GM12878 (cell line): ENCODE results near the gene ZER1. TPM values are rescaled to one million over a fixed set of nuclear protein-coding genes. Genes with fewer than 3 reads are reported as not detected.

ENCODE experiments used
- ATAC-seq: fragments of 200-7000 bp; cut with Tn5 transposase; 3 replicates; pipeline ENCODE4 v1.9.1; 2020; ENCODE audit warnings: mild to moderate bottlenecking, moderate library complexity
- BruUV-seq: library from RNA; stranded (reverse); fragments of 400-500 nt; replicated peaks from 2 replicates; lab custom pipeline; 2021; lab: Mats Ljungman, UMichigan
- CTCF ChIA-PET: fragments of 300-600 bp; sonication (Branson Sonifier 250); formaldehyde crosslinking; extraction: SDS; loops from one replicate; lab custom pipeline; 2021; ENCODE audit warnings: inconsistent platforms; lab: Yijun Ruan, JAX
- POLR2A ChIA-PET: fragments of 350-600 bp; formaldehyde crosslinking; extraction: SDS; loops from one replicate; lab custom pipeline; 2021; ENCODE audit warnings: inconsistent platforms; lab: Charles Lee
- RAD21 ChIA-PET: fragments of 300-600 bp; sonication (Branson Sonifier 250); formaldehyde crosslinking; loops from one replicate; lab custom pipeline; 2023; ENCODE audit warnings: antibody characterized with exemption; ENCODE audit not compliant: unreplicated experiment; lab: Charles Lee
- SMC1A ChIA-PET: fragments of 300-600 bp; sonication (Branson Sonifier 250); formaldehyde crosslinking; loops from one replicate; lab custom pipeline; 2023; ENCODE audit not compliant: unreplicated experiment, uncharacterized antibody; lab: Charles Lee
- DNase-seq: peaks from one replicate; pipeline ENCODE4 v3.0.0-alpha.2; 2011; ENCODE audit warnings: low read depth, low spot score
- FAIRE-seq: peaks from 3 replicates; lab custom pipeline; 2011; peaks lifted over from hg19 to GRCh38; lab: Jason Lieb, UNC
- H2AFZ ChIP-seq: 2 replicates; pipeline ENCODE4 v1.6.0; 2011; ENCODE audit warnings: low read depth, low read length, control low read depth; ENCODE audit not compliant: control insufficient read depth
- H3K27ac ChIP-seq: 2 replicates; pipeline ENCODE4 v1.5.1; 2011; ENCODE audit warnings: control low read depth; ENCODE audit not compliant: control insufficient read depth, insufficient read depth
- H3K27me3 ChIP-seq, 2 experiments: replicated peaks in 1 of 2; 2 replicates each; pipeline versions ENCODE4 v1.6.0 to v1.6.1; 2011; ENCODE audit warnings: low read length in 1 of 2; ENCODE audit not compliant: control insufficient read depth in 2 of 2, insufficient read depth in 2 of 2
- H3K36me3 ChIP-seq, 2 experiments: 2 replicates each; pipeline ENCODE4 v1.5.1; 2011; ENCODE audit warnings: low read length in 1 of 2; ENCODE audit not compliant: control insufficient read depth in 2 of 2, insufficient read depth in 2 of 2
- H3K4me1 ChIP-seq: 2 replicates; pipeline ENCODE4 v1.6.1; 2011; ENCODE audit warnings: mild to moderate bottlenecking, low read length, moderate library complexity, mixed read lengths; ENCODE audit not compliant: control insufficient read depth, insufficient read depth
- H3K4me2 ChIP-seq: 2 replicates; pipeline ENCODE4 v1.6.0; 2011; ENCODE audit warnings: control low read depth; ENCODE audit not compliant: control insufficient read depth, insufficient read depth
- H3K4me3 ChIP-seq: fragments of 200-600 bp; sonication (generic); 2 replicates; pipeline ENCODE4 v1.5.1; 2016
- H3K79me2 ChIP-seq: 2 replicates; pipeline ENCODE4 v1.6.0; 2011; ENCODE audit warnings: low read length; ENCODE audit not compliant: control insufficient read depth, insufficient read depth
- H3K9ac ChIP-seq: 2 replicates; pipeline ENCODE4 v1.8.0; 2011; ENCODE audit warnings: low read length, control low read depth, mixed read lengths; ENCODE audit not compliant: control insufficient read depth, insufficient read depth
- H3K9me3 ChIP-seq: replicated peaks from 3 replicates; pipeline ENCODE4 v1.5.1; 2011; ENCODE audit warnings: mild to moderate bottlenecking, low read length; ENCODE audit not compliant: control insufficient read depth, insufficient read depth
- H4K20me1 ChIP-seq: 2 replicates; pipeline ENCODE4 v1.6.0; 2011; ENCODE audit not compliant: control insufficient read depth, insufficient read depth
- BHLHE40 ChIP-seq, 2 experiments: fragments of 450-650 bp in 1 of 2; IDR thresholded peaks; 2 replicates each; pipeline ENCODE4 v1.6.1; 2011 to 2017; ENCODE audit warnings: low read depth in 2 of 2, borderline replicate concordance in 1 of 2, improper control_type of control experiment in 1 of 2, low read length in 1 of 2, mild to moderate bottlenecking in 1 of 2
- CHD2 ChIP-seq: IDR thresholded peaks from 2 replicates; pipeline ENCODE4 v1.6.1; 2011; ENCODE audit warnings: low read depth, low read length, improper control_type of control experiment, borderline replicate concordance
- CREM ChIP-seq: IDR thresholded peaks from 2 replicates; pipeline ENCODE4 v1.6.1; 2014; ENCODE audit warnings: antibody characterized with exemption, low read depth
- IKZF1 ChIP-seq: fragments of 450-650 bp; conservative IDR thresholded peaks from 2 replicates; pipeline ENCODE4 v1.6.1; 2017; ENCODE audit warnings: antibody characterized with exemption, mild to moderate bottlenecking
- LARP7 ChIP-seq: fragments of 450-650 bp; IDR thresholded peaks from 2 replicates; pipeline ENCODE4 v1.6.1; 2017; ENCODE audit warnings: mild to moderate bottlenecking
- NKRF ChIP-seq: fragments of 450-650 bp; conservative IDR thresholded peaks from 2 replicates; pipeline ENCODE4 v1.6.1; 2017; ENCODE audit warnings: mild to moderate bottlenecking, moderate library complexity
- NRF1 ChIP-seq: conservative IDR thresholded peaks from 2 replicates; pipeline ENCODE4 v1.6.1; 2011; ENCODE audit warnings: mild to moderate bottlenecking, low read depth, low read length, improper control_type of control experiment
- POLR2AphosphoS5 ChIP-seq: IDR thresholded peaks from 2 replicates; pipeline ENCODE4 v1.6.1; 2011; ENCODE audit warnings: mild to moderate bottlenecking, low read length, inconsistent platforms
- SKIL ChIP-seq: fragments of 450-650 bp; IDR thresholded peaks from 2 replicates; pipeline ENCODE4 v1.6.1; 2017; ENCODE audit warnings: mild to moderate bottlenecking, low read depth, inconsistent platforms; ENCODE audit not compliant: poor library complexity, severe bottlenecking
- SMARCA5 ChIP-seq: fragments of 450-650 bp; IDR thresholded peaks from 2 replicates; pipeline ENCODE4 v1.6.1; 2017; ENCODE audit warnings: mild to moderate bottlenecking
- SREBF1 ChIP-seq: IDR thresholded peaks from 2 replicates; pipeline ENCODE4 v1.6.1; 2012; ENCODE audit warnings: mild to moderate bottlenecking, low read length
- YY1 ChIP-seq: IDR thresholded peaks from 2 replicates; pipeline ENCODE4 v1.6.1; 2011; ENCODE audit warnings: low read depth, mild to moderate bottlenecking, low read length
- ZNF592 ChIP-seq: fragments of 450-650 bp; IDR thresholded peaks from 2 replicates; pipeline ENCODE4 v1.6.1; 2017; ENCODE audit warnings: mild to moderate bottlenecking, moderate library complexity
- WGBS: methylation state at CpG from one replicate; pipeline ENCODE4 v1.1.6; 2016; ENCODE audit warnings: low lambda C conversion rate; ENCODE audit not compliant: insufficient replicate concordance, insufficient coverage; ENCODE audit errors: missing lambda C conversion rate; 5-methylcytosine and 5-hydroxymethylcytosine counted together
- in situ Hi-C: fragments of 300-500 bp; cut with MboI; formaldehyde crosslinking; loops from 9 replicates; pipeline ENCODE4 v1.14.3; 2018; ENCODE audit warnings: mixed read lengths
- intact Hi-C: fragments of 100-400 bp; cut with micrococcal nuclease; formaldehyde crosslinking; loops from one replicate; pipeline ENCODE4 v1.14.2; 2022; ENCODE audit not compliant: unreplicated experiment
- polyA plus RNA-seq, 11 experiments: library from polyadenylated mRNA; depleted of rRNA in 4 of 11; unstranded in 6 of 11; stranded (reverse) in 5 of 11; fragments of >200 nt; fragmentation: Nextera tagmentation in 4 of 11; fragmentation: Illumina TruSeq in 1 of 11; extraction: Ambion mirVana in 4 of 11; extraction: Trizol in 1 of 11; gene quantifications; 1 replicate in 1 of 11; 2 replicates in 10 of 11; pipeline versions ENCODE4 v1.2.1 to v1.2.3, GENCODE V29; 2011 to 2016; ENCODE audit warnings: inconsistent platforms in 2 of 11, missing spikeins in 2 of 11, low read depth in 1 of 11
- total RNA-seq, 4 experiments: library from RNA; depleted of rRNA in 3 of 4; stranded (reverse); fragments of >200 nt in 3 of 4; fragmentation: Illumina TruSeq in 1 of 4; extraction: Trizol in 1 of 4; gene quantifications; 2 replicates each; pipeline versions ENCODE4 v1.2.1 to v1.2.3, GENCODE V29; 2013 to 2021

ZER1 gene
- total and polyA plus RNA-seq, 10 of the 15 experiments (the other 5 are each of a cell fraction or from before 2014, with no cell fraction given): 0.32 to 16.9 (median 7.9) TPM

GRCh38 chr9:128689820-128690683, 81.7 kb downstream of the ZER1 start:
- POLR2A ChIA-PET: interaction anchor here (0.6 to 2.1 kb wide), 4 partner anchors 10 to 1298 kb away, joined by 3 to 7 read pairs (median 3); partner anchors contain the start of genes ENDOG and ZDHHC12
- ATAC-seq: no peak
- TF ChIP-seq CHD2 (no peak), CREM (peak; percentile 19; the same call in 1 of the 2 replicates), IKZF1 (peak; percentile 48), YY1 (peak; percentile 52), NRF1 (no peak), SREBF1 (no peak), POLR2AphosphoS5 (peak; percentile 51; the same call in 1 of the 2 replicates), SMARCA5 (0 out of 2 replicates have a peak, but pooled peaks have one; percentile 60), SKIL (no peak), ZNF592 (0 out of 2 replicates have a peak, but pooled peaks have one; percentile 29), BHLHE40 (IDR thresholded peaks at IDR 0.05; ENCODE audit: borderline replicate concordance in 1 of 2, low read depth in 2 of 2, low read length in 1 of 2) (peak in 1 of 2 experiments; percentile 8; a peak in 1 of 4 replicates), LARP7 (peak; percentile 62), NKRF (peak; percentile 78)

More at GRCh38 chr9:128689820-128690683, 81.7 kb downstream of the ZER1 start:
- peaks cover 3% of the 10 kb centered on the region; the same call in 1 of the 2 replicates for H4K20me1 ChIP-seq
- DNase-seq (no peak), FAIRE-seq (no peak)
- RAD21 ChIA-PET: interaction anchor here (1.0 kb wide), 1 partner anchor 46 kb away, joined by 3 read pairs; no protein-coding TSS in a partner anchor
- no peaks in the 10 kb centered on the region for H3K27me3 ChIP-seq
- peak overlapping the region; percentile 65 for H3K27ac ChIP-seq
- no TSS peak for BruUV-seq
- H3K36me3 ChIP-seq: peaks cover 2 to 17% of the 10 kb centered on the region in 2 experiments
- in situ Hi-C loops (no loop called here), intact Hi-C loops (loop anchor here (10.0 kb wide), 1 partner anchor 135 kb away; the partner anchor contains the start of gene SPTAN1)
- H3K9me3 ChIP-seq: no peaks in the 10 kb centered on the region
- peaks cover 82% of the 10 kb centered on the region for H3K79me2 ChIP-seq
- CTCF ChIA-PET: interaction anchor here (2.0 to 2.5 kb wide), 2 partner anchors 10 to 12 kb away, joined by 6 to 9 read pairs; partner anchors contain the start of gene PKN3
- peak overlapping the region; percentile 68 for H3K4me2 ChIP-seq
- H3K4me3 ChIP-seq: peak overlapping the region; percentile 100
- H3K4me1 ChIP-seq: peaks cover 12% of the 10 kb centered on the region; the same call in 1 of the 2 replicates
- H3K9ac ChIP-seq: peak overlapping the region; percentile 74
- WGBS: 1% methylated on average over 54 of the region's 83 CpGs
- SMC1A ChIA-PET: interaction anchor here (1.0 kb wide), 1 partner anchor 44 kb away, joined by 3 read pairs; no protein-coding TSS in a partner anchor
- no peak overlapping the region for H2AFZ ChIP-seq
